H1 (cell line): ENCODE data around the gene AGPAT3. TPM values are rescaled to one million over a fixed set of nuclear protein-coding genes. Genes with fewer than 3 reads are reported as not detected.
A peak's percentile ranks its signal among the peaks of the same experiment; 100 is the strongest.

Source experiments
- CTCF ChIA-PET: fragments of 300-600 bp; sonication (Branson Sonifier 250); formaldehyde crosslinking; loops from one replicate; lab custom pipeline; 2021; ENCODE audit not compliant: partially characterized antibody; lab: Charles Lee
- POLR2A ChIA-PET: fragments of 300-600 bp; sonication (Branson Sonifier 250); formaldehyde crosslinking; loops from one replicate; lab custom pipeline; 2021; ENCODE audit warnings: inconsistent platforms; ENCODE audit not compliant: partially characterized antibody; lab: Charles Lee
- DNase-seq, 2 experiments: peaks; one replicate each; pipeline versions ENCODE4 v3.0.0 to v3.0.0-alpha.2; 2010 to 2022; ENCODE audit warnings: low spot score in 2 of 2, low read depth in 1 of 2, mixed read lengths in 1 of 2
- FAIRE-seq: peaks from 2 replicates; lab custom pipeline; 2011; peaks lifted over from hg19 to GRCh38; lab: Jason Lieb, UNC
- H2AFZ ChIP-seq: 2 replicates; pipeline ENCODE4 v1.8.1; 2012; ENCODE audit warnings: low read length, inconsistent platforms
- H2AK5ac ChIP-seq: 2 replicates; pipeline ENCODE4 v1.6.1; 2013; ENCODE audit warnings: low read depth, low read length
- H2BK120ac ChIP-seq: replicated peaks from 2 replicates; pipeline ENCODE3; 2013; ENCODE audit warnings: low read depth, low read length, inconsistent platforms
- H2BK12ac ChIP-seq: 2 replicates; pipeline ENCODE4 v1.6.1; 2013; ENCODE audit warnings: low read depth, low read length
- H2BK15ac ChIP-seq: 2 replicates; pipeline ENCODE4 v1.6.1; 2013; ENCODE audit warnings: low read length
- H2BK20ac ChIP-seq: 2 replicates; pipeline ENCODE4 v1.6.1; 2013; ENCODE audit warnings: low read length
- H2BK5ac ChIP-seq: 2 replicates; pipeline ENCODE4 v1.6.1; 2013; ENCODE audit warnings: low read depth, low read length
- H3K14ac ChIP-seq: 2 replicates; pipeline ENCODE4 v1.6.1; 2013; ENCODE audit warnings: inconsistent platforms; ENCODE audit not compliant: insufficient read length
- H3K18ac ChIP-seq: 2 replicates; pipeline ENCODE4 v1.6.1; 2013; ENCODE audit warnings: low read length; ENCODE audit errors: extremely low read depth
- H3K23ac ChIP-seq: 2 replicates; pipeline ENCODE4 v1.6.1; 2013; ENCODE audit warnings: inconsistent platforms; ENCODE audit not compliant: insufficient read length
- H3K23me2 ChIP-seq: 2 replicates; pipeline ENCODE4 v1.6.1; 2013; ENCODE audit warnings: low read depth, low read length
- H3K27ac ChIP-seq: 2 replicates; pipeline ENCODE4 v1.6.1; 2011; ENCODE audit warnings: low read depth, low read length, inconsistent platforms
- H3K27me3 ChIP-seq, 4 experiments: replicated peaks in 1 of 4; 1 replicate in 1 of 4; 2 replicates in 3 of 4; pipeline versions ENCODE4 v1.6.1 to v1.8.1; 2011 to 2013; ENCODE audit warnings: low read length in 3 of 4, mild to moderate bottlenecking in 3 of 4, inconsistent platforms in 2 of 4, mixed read lengths in 2 of 4, moderate library complexity in 1 of 4; ENCODE audit not compliant: control insufficient read depth in 3 of 4, insufficient read depth in 3 of 4; ENCODE audit errors: extremely low read depth in 1 of 4
- H3K36me3 ChIP-seq, 4 experiments: 2 replicates each; pipeline versions ENCODE4 v1.6.1 to v1.8.1; 2011 to 2013; ENCODE audit warnings: mild to moderate bottlenecking in 4 of 4, low read length in 3 of 4, moderate library complexity in 2 of 4, control low read depth in 1 of 4, inconsistent platforms in 1 of 4; ENCODE audit not compliant: insufficient read depth in 4 of 4, control insufficient read depth in 2 of 4
- H3K4ac ChIP-seq: replicated peaks from 2 replicates; pipeline ENCODE3; 2013; ENCODE audit warnings: low read length, low read depth, mixed read lengths, inconsistent platforms; ENCODE audit not compliant: insufficient read length
- H3K4me1 ChIP-seq, 4 experiments: replicated peaks in 1 of 4; 1 replicate in 1 of 4; 2 replicates in 3 of 4; pipeline versions ENCODE4 v1.6.1 to v1.8.1; 2011 to 2013; ENCODE audit warnings: low read length in 3 of 4, inconsistent platforms in 2 of 4, mixed read lengths in 1 of 4; ENCODE audit not compliant: insufficient read depth in 4 of 4, control insufficient read depth in 3 of 4
- H3K4me2 ChIP-seq, 2 experiments: 2 replicates each; pipeline versions ENCODE4 v1.6.1 to v1.8.1; 2011 to 2013; ENCODE audit warnings: low read depth in 2 of 2, low read length in 2 of 2, control low read depth in 1 of 2, inconsistent platforms in 1 of 2, mild to moderate bottlenecking in 1 of 2; ENCODE audit not compliant: insufficient read depth in 1 of 2
- H3K4me3 ChIP-seq, 4 experiments: fragments of 200-600, 300-600 bp in 1 of 4; sonication (generic), shearing (Covaris generic), sonication (Bioruptor Twin) in 1 of 4; 2 replicates each; pipeline versions ENCODE4 v1.5.1 to v1.8.1; 2011 to 2016; ENCODE audit warnings: low read length in 4 of 4, low read depth in 3 of 4, control low read depth in 2 of 4, inconsistent platforms in 2 of 4, mild to moderate bottlenecking in 2 of 4, mixed read lengths in 1 of 4, moderate library complexity in 1 of 4; ENCODE audit not compliant: insufficient read depth in 2 of 4; ENCODE audit errors: extremely low read depth in 1 of 4
- H3K56ac ChIP-seq: replicated peaks from 2 replicates; pipeline ENCODE3; 2013; ENCODE audit warnings: low read depth, mild to moderate bottlenecking, mixed read lengths, low read length, inconsistent platforms; ENCODE audit not compliant: insufficient read length
- H3K79me1 ChIP-seq: 2 replicates; pipeline ENCODE4 v1.6.1; 2013; ENCODE audit warnings: low read depth, low read length, control low read depth
- H3K79me2 ChIP-seq, 2 experiments: 2 replicates each; pipeline versions ENCODE4 v1.6.1 to v1.8.1; 2012 to 2013; ENCODE audit warnings: low read length in 2 of 2, mild to moderate bottlenecking in 2 of 2, inconsistent platforms in 1 of 2; ENCODE audit not compliant: insufficient read depth in 2 of 2, control insufficient read depth in 1 of 2
- H3K9ac ChIP-seq, 4 experiments: replicated peaks in 1 of 4; 1 replicate in 1 of 4; 2 replicates in 3 of 4; pipeline versions ENCODE4 v1.6.1 to v1.8.1; 2011 to 2013; ENCODE audit warnings: low read depth in 3 of 4, low read length in 3 of 4, control low read depth in 2 of 4, mild to moderate bottlenecking in 2 of 4, moderate library complexity in 2 of 4, inconsistent platforms in 1 of 4; ENCODE audit errors: extremely low read depth in 1 of 4
- H3K9me3 ChIP-seq, 2 experiments: 2 replicates each; pipeline versions ENCODE4 v1.6.1 to v1.8.1; 2012 to 2013; ENCODE audit warnings: mild to moderate bottlenecking in 2 of 2, moderate library complexity in 2 of 2, control low read depth in 1 of 2, inconsistent platforms in 1 of 2, low read depth in 1 of 2, low read length in 1 of 2, mixed read lengths in 1 of 2; ENCODE audit not compliant: insufficient read depth in 2 of 2
- H4K20me1 ChIP-seq, 2 experiments: replicated peaks in 1 of 2; 2 replicates each; pipeline versions ENCODE3 to v1.8.1; 2011 to 2013; ENCODE audit warnings: inconsistent platforms in 2 of 2, low read length in 2 of 2, mild to moderate bottlenecking in 1 of 2; ENCODE audit not compliant: insufficient read depth in 2 of 2, control insufficient read depth in 1 of 2
- H4K5ac ChIP-seq: 2 replicates; pipeline ENCODE4 v1.6.1; 2013; ENCODE audit warnings: low read length, low read depth, mixed read lengths, inconsistent platforms; ENCODE audit not compliant: insufficient read length
- H4K8ac ChIP-seq: 2 replicates; pipeline ENCODE4 v1.8.0; 2013; ENCODE audit warnings: mild to moderate bottlenecking, moderate library complexity, low read length, inconsistent platforms; ENCODE audit not compliant: insufficient read depth; ENCODE audit errors: extremely low read depth
- H4K91ac ChIP-seq: replicated peaks from 2 replicates; pipeline ENCODE3; 2013; ENCODE audit warnings: low read length, mixed read lengths, inconsistent platforms; ENCODE audit not compliant: insufficient read length
- WGBS, 2 experiments: shearing (Covaris generic) in 1 of 2; methylation state at CpG; one replicate each; pipeline versions ENCODE4 v1.1.6 to v1.1.7; 2013 to 2015; ENCODE audit warnings: low lambda C conversion rate in 2 of 2, mixed read lengths in 2 of 2, inconsistent platforms in 1 of 2, low coverage in 1 of 2, missing lambda C conversion rate in 1 of 2; ENCODE audit not compliant: insufficient replicate concordance in 2 of 2, insufficient coverage in 1 of 2, insufficient read length in 1 of 2; ENCODE audit errors: extremely low coverage in 1 of 2, missing lambda C conversion rate in 1 of 2; 5-methylcytosine and 5-hydroxymethylcytosine counted together
- polyA plus RNA-seq, 7 experiments: library from polyadenylated mRNA; depleted of rRNA in 3 of 7; stranded (reverse) in 5 of 7; unstranded in 2 of 7; fragments of >200 nt in 5 of 7; fragments of 200-250 nt in 2 of 7; gene quantifications; 1 replicate in 5 of 7; 2 replicates in 1 of 7; 4 replicates in 1 of 7; pipeline versions ENCODE4 v1.2.1 to v1.2.3, GENCODE V29; 2011 to 2013; ENCODE audit warnings: missing spikeins in 2 of 7, mixed read lengths in 2 of 7
- total RNA-seq: library from RNA; stranded (reverse); fragmentation: NEBNext Ultra II Directional; extraction: Animal tissue kit (Norgen Biotek cat#: 25700); gene quantifications from 2 replicates; pipeline ENCODE4 v1.2.1, GENCODE V29; 2021

Gene AGPAT3
- total and polyA plus RNA-seq, 2 of the 8 experiments (the other 6 are each of a cell fraction or from before 2014, with no cell fraction given) = 5.8 to 7.3 TPM

GRCh38 chr21:43832648-43833047 is 32.4 kb upstream of the AGPAT3 start:
- no peaks in the 10 kb centered on the region for H3K36me3 ChIP-seq
- no peak overlapping the region for H3K4me2 ChIP-seq
- no peak overlapping the region for H3K4me3 ChIP-seq
- no peaks in the 10 kb centered on the region for H3K23me2 ChIP-seq
- no peak overlapping the region for H3K27ac ChIP-seq
- no peak for DNase-seq
- H2BK5ac ChIP-seq = no peak overlapping the region
- no peaks in the 10 kb centered on the region for H3K27me3 ChIP-seq
- no peak overlapping the region for H4K91ac ChIP-seq
- no peaks in the 10 kb centered on the region for H3K9me3 ChIP-seq
- H2AK5ac ChIP-seq = 0 out of 2 replicates have a peak overlapping the region, but pooled peaks have one; percentile 53
- no peak overlapping the region for H4K5ac ChIP-seq
- ChIA-PET POLR2A (no interaction called here), CTCF (interaction anchor here (1.1 to 3.1 kb wide), 2 partner anchors 16 to 108 kb away, joined by 3 to 11 read pairs; no protein-coding TSS in a partner anchor)
- no peak for FAIRE-seq
- H4K8ac ChIP-seq = no peak overlapping the region
- no peak overlapping the region for H2BK120ac ChIP-seq
- no peak overlapping the region for H3K9ac ChIP-seq
- H2AFZ ChIP-seq = no peak overlapping the region
- H3K56ac ChIP-seq = no peak overlapping the region
- H3K79me2 ChIP-seq = no peaks in the 10 kb centered on the region
- no peaks in the 10 kb centered on the region for H4K20me1 ChIP-seq
- H3K18ac ChIP-seq = no peak overlapping the region
- H2BK20ac ChIP-seq = no peak overlapping the region
- no peak overlapping the region for H3K23ac ChIP-seq
- no peaks in the 10 kb centered on the region for H3K4me1 ChIP-seq
- no peaks in the 10 kb centered on the region for H3K79me1 ChIP-seq
- 93% methylated on average over 10 of the region's 10 CpGs; no CpG with 5 or more reads in 1 of the 2 experiments for WGBS, 2 experiments
- H3K14ac ChIP-seq = no peak overlapping the region
- no peak overlapping the region for H2BK12ac ChIP-seq
- H2BK15ac ChIP-seq = no peak overlapping the region
- no peak overlapping the region for H3K4ac ChIP-seq
